ENCODE data around the gene STIM2. TPM values are rescaled to one million over a fixed set of nuclear protein-coding genes. Genes with fewer than 3 reads are reported as not detected.

The STIM2 gene
- total RNA-seq, 2 donors from 2014 or later = 23.2 to 24.5 TPM

- 90 to 100% methylated on average over 2 of the region's 2 CpGs for WGBS, 2 experiments (ENCODE audit: insufficient coverage in 1 of 2, insufficient read length in 1 of 2)
- peaks cover 9% of the 10 kb centered on the region for H3K9me3 ChIP-seq (ENCODE audit: control insufficient read depth, low read length)
- no peaks in the 10 kb centered on the region for H3K36me3 ChIP-seq (ENCODE audit: control insufficient read depth, insufficient read depth, low read length)
- H3K36me3 Mint-ChIP-seq (ENCODE audit: low read depth) = peaks cover 2% of the 10 kb centered on the region
- TF ChIP-seq, protein P1, sequence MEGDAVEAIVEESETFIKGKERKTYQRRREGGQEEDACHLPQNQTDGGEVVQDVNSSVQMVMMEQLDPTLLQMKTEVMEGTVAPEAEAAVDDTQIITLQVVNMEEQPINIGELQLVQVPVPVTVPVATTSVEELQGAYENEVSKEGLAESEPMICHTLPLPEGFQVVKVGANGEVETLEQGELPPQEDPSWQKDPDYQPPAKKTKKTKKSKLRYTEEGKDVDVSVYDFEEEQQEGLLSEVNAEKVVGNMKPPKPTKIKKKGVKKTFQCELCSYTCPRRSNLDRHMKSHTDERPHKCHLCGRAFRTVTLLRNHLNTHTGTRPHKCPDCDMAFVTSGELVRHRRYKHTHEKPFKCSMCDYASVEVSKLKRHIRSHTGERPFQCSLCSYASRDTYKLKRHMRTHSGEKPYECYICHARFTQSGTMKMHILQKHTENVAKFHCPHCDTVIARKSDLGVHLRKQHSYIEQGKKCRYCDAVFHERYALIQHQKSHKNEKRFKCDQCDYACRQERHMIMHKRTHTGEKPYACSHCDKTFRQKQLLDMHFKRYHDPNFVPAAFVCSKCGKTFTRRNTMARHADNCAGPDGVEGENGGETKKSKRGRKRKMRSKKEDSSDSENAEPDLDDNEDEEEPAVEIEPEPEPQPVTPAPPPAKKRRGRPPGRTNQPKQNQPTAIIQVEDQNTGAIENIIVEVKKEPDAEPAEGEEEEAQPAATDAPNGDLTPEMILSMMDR (conservative IDR thresholded peaks at IDR 0.05) = no peak
- no peaks in the 10 kb centered on the region for H3K4me1 ChIP-seq (ENCODE audit: control insufficient read depth, insufficient read depth, low read length)
- no peak overlapping the region for H3K9ac ChIP-seq (ENCODE audit: extremely low read depth, low read length, poor library complexity, severe bottlenecking)
- peaks cover 46% of the 10 kb centered on the region for H3K27me3 ChIP-seq (ENCODE audit: control insufficient read depth, insufficient read depth, low read length, poor library complexity, severe bottlenecking)
- peaks cover 9% of the 10 kb centered on the region for H3K9me3 Mint-ChIP-seq
- no peak for DNase-seq
- no peak overlapping the region for H3K4me3 ChIP-seq (ENCODE audit: low read length)
- H3K27me3 Mint-ChIP-seq (ENCODE audit: insufficient read depth) = peaks cover 3% of the 10 kb centered on the region
- H3K27ac Mint-ChIP-seq = no peak overlapping the region
- H3K27ac ChIP-seq (ENCODE audit: low read depth, low read length) = no peak overlapping the region
- no peaks in the 10 kb centered on the region for H3K4me1 Mint-ChIP-seq
- H3K4me3 Mint-ChIP-seq = no peak overlapping the region
Measured at GRCh38 chr4:26953366-26953765, 92.7 kb downstream of the STIM2 start.

- peaks cover under 1% of the 10 kb centered on the region for H3K4me1 Mint-ChIP-seq
- TF ChIP-seq, protein P1 (conservative IDR thresholded peaks at IDR 0.05) = no peak
- H3K4me3 ChIP-seq (ENCODE audit: low read length) = no peak overlapping the region
- H3K4me1 ChIP-seq (ENCODE audit: control insufficient read depth, insufficient read depth, low read length) = no peaks in the 10 kb centered on the region
- no peak overlapping the region for H3K27ac Mint-ChIP-seq
- peaks cover 7% of the 10 kb centered on the region for H3K27me3 Mint-ChIP-seq (ENCODE audit: insufficient read depth)
- H3K9me3 Mint-ChIP-seq = peaks cover 9% of the 10 kb centered on the region
- no peak for DNase-seq
- WGBS, 2 experiments (ENCODE audit: insufficient coverage in 1 of 2, insufficient read length in 1 of 2) = 89 to 96% methylated on average over 3 of the region's 3 CpGs
- H3K36me3 Mint-ChIP-seq (ENCODE audit: low read depth) = peaks cover 2% of the 10 kb centered on the region
- peaks cover 51% of the 10 kb centered on the region for H3K27me3 ChIP-seq (ENCODE audit: control insufficient read depth, insufficient read depth, low read length, poor library complexity, severe bottlenecking)
- no peak overlapping the region for H3K9ac ChIP-seq (ENCODE audit: extremely low read depth, low read length, poor library complexity, severe bottlenecking)
- H3K9me3 ChIP-seq (ENCODE audit: control insufficient read depth, low read length) = peaks cover 9% of the 10 kb centered on the region
- H3K27ac ChIP-seq (ENCODE audit: low read depth, low read length) = no peak overlapping the region
- no peak overlapping the region for H3K4me3 Mint-ChIP-seq
- no peaks in the 10 kb centered on the region for H3K36me3 ChIP-seq (ENCODE audit: control insufficient read depth, insufficient read depth, low read length)
Measured at GRCh38 chr4:26953770-26954423, 93.3 kb downstream of the STIM2 start.

DNA sequence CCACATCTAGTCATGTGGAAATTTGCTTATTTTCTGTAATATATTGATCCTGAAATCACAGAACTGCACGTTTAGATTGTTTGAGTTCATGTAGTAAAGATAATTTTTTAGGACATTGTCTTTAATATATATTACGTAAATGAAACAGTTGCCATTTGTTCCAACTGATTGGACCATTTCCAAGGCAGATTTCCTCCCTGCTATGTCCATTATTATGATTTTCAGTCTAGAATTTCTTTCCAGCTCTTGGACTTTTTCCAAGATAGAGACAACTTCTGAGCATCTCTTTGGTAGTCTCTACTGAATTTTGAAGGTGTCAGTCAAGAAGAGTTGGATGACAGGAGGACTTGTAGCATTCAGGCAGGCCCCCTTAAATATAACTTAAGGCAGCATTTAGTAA is 94.6 kb downstream of the STIM2 start:
- peaks cover 12% of the 10 kb centered on the region for H3K4me1 Mint-ChIP-seq
- WGBS, 2 experiments (ENCODE audit: insufficient coverage in 1 of 2, insufficient read length in 1 of 2) = 5% methylated on average over 2 of the region's 2 CpGs; no CpG with 5 or more reads in 1 of the 2 experiments
- no peak overlapping the region for H3K27ac Mint-ChIP-seq

More for the DNA sequence above, 94.6 kb downstream of the STIM2 start:
- peaks cover 6% of the 10 kb centered on the region for H3K9me3 ChIP-seq (ENCODE audit: control insufficient read depth, low read length)
- H3K27ac ChIP-seq (ENCODE audit: low read depth, low read length) = no peak overlapping the region
- no peak for DNase-seq
- H3K9ac ChIP-seq (ENCODE audit: extremely low read depth, low read length, poor library complexity, severe bottlenecking) = no peak overlapping the region
- H3K4me1 ChIP-seq (ENCODE audit: control insufficient read depth, insufficient read depth, low read length) = peaks cover 2% of the 10 kb centered on the region
- H3K27me3 ChIP-seq (ENCODE audit: control insufficient read depth, insufficient read depth, low read length, poor library complexity, severe bottlenecking) = peaks cover 58% of the 10 kb centered on the region
- no peak overlapping the region for H3K4me3 ChIP-seq (ENCODE audit: low read length)
- TF ChIP-seq, protein P1 (conservative IDR thresholded peaks at IDR 0.05) = no peak
- peaks cover 9% of the 10 kb centered on the region for H3K27me3 Mint-ChIP-seq (ENCODE audit: insufficient read depth)
- peaks cover 2% of the 10 kb centered on the region for H3K36me3 Mint-ChIP-seq (ENCODE audit: low read depth)
- no peak overlapping the region for H3K4me3 Mint-ChIP-seq
- H3K36me3 ChIP-seq (ENCODE audit: control insufficient read depth, insufficient read depth, low read length) = no peaks in the 10 kb centered on the region
- peaks cover 8% of the 10 kb centered on the region for H3K9me3 Mint-ChIP-seq
